NCI-H2029 (cell line): ENCODE measurements around the gene RPS6KA4.
"Not testable (repeated sequence)": the region's sequence is repeated elsewhere in the genome, so short reads cannot be mapped to it uniquely, and the experiment has no call there.

Experiments used
- DNase-seq: peaks from one replicate; lab custom pipeline; 2025; lab: John Stamatoyannopoulos, UW

Gene RPS6KA4

GRCh38 chr11:64387916-64388315 lies 29.0 kb downstream of the RPS6KA4 start:
- DNase-seq: no peak

DNA sequence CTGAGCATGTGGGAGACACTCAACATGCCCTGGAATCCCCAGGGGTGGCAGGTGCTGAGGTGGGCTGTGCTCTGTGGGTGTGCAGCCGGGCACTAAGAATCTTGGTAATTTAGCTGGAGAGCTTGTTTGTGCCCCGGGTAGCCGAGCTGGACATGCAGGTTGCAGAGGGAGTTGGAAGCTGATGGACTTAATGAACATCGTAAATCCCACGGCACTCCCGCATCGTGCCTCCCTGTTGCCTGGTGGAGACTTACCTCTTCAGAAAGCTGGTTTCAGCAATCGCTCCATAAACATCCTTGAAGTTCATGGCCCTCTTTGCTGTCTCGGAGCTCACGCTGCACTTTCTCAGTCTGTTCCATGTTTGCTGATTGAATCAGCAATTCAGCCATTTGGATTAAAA lies 29.9 kb downstream of the RPS6KA4 start:
- DNase-seq: no peak

- no peak for DNase-seq
These were observed 30.9 kb downstream of the RPS6KA4 start for GRCh38 chr11:64389851-64390250.

DNA sequence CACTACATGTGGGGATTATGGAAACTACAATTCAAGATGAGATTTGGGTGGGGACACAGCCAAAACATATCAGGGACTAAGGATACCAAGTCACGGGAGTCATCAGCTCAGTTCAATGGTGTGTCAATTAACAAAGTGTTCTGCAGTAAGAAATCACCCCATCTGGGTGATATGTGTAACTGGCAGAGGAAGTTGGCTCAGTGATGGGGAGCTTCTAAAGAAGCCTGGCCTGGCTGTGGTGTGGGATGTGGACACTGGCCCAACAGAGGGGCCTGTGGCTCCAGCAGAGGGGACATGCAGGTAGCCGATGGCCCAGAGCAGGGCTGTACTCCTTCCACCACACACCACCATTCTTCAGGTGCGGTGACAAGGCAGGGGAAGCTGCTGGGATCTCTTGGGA lies 31.6 kb downstream of the RPS6KA4 start:
- no peak for DNase-seq

- no peak for DNase-seq
These were observed 32.9 kb downstream of the RPS6KA4 start for GRCh38 chr11:64391839-64392238.

DNA sequence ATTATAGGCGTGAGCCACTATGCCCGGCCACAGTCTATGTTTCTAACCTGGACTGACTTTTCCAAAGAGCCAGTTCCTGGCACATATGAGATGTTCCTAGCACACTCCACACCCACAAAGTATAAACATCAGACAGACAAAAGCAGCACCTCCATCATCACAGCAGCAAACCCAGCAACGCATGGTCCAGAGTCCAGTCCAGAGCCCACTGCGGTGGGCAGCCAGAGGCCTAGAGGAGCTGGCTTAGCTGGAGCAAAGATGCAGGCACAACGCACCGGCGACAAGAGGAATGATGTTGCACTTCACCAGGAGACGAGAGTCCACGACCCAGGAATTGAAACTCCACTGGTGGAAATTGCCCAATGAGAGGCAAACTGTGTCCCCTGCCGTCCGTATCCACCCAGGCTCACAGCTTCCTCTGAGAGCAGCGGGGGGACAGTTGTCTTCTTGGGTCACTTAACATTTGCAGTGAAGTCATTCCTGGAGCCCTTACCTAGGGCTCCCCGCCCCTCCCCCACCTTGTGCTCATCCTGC lies 36.6 kb downstream of the RPS6KA4 start:
- DNase-seq: no peak

DNA sequence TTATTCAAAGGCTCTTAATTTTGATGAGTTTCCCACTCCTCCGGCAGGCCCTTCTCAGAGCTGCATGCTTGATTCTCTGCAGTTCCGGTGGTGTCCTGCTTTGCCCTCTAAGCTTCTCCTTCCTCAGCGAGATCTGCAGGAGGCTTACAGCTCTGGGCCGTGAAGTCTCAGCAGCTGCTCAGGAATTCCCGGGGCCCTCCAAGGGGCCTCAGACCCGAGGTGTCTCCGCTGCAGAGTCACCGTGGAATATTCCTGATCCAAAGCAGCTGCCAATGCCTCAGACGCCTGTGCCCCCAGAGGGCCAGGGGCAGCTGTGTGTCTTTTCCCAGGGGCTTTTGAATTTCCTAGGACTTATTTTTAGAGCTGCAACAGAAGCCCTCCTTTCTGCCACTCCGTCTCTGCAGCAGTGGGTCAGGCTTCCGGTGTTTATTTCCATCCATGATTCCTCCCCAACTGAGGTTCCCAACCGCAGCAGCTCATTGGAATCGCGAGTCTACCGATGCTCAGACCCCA lies 37.2 kb downstream of the RPS6KA4 start:
- DNase-seq: no peak

- no peak for DNase-seq
These were observed 41.1 kb downstream of the RPS6KA4 start for GRCh38 chr11:64400102-64400501.

- DNase-seq: no peak
These were observed 41.7 kb downstream of the RPS6KA4 start for GRCh38 chr11:64400667-64401066.

- DNase-seq: no peak
These were observed 42.8 kb downstream of the RPS6KA4 start for GRCh38 chr11:64401775-64402174.

DNA sequence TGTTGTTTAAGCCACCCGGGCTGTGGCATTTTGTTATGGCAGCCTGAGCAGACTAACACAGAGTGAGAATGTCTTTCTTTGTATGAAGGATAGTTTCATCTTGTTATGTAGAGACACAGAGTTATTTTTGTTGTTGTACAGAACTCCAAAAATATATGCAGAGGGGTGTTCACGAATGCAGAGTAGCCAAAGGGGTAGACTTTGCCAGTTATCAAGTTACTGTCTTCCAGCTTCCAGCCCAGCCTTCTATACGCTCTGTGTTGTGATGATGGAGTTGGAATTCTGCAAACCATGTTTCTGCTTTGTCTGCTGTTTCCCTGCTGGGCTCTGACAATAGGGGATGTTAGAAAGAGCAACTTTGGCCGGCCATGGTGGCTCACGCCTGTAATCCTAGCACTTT lies 44.1 kb downstream of the RPS6KA4 start:
- DNase-seq: no peak

DNA sequence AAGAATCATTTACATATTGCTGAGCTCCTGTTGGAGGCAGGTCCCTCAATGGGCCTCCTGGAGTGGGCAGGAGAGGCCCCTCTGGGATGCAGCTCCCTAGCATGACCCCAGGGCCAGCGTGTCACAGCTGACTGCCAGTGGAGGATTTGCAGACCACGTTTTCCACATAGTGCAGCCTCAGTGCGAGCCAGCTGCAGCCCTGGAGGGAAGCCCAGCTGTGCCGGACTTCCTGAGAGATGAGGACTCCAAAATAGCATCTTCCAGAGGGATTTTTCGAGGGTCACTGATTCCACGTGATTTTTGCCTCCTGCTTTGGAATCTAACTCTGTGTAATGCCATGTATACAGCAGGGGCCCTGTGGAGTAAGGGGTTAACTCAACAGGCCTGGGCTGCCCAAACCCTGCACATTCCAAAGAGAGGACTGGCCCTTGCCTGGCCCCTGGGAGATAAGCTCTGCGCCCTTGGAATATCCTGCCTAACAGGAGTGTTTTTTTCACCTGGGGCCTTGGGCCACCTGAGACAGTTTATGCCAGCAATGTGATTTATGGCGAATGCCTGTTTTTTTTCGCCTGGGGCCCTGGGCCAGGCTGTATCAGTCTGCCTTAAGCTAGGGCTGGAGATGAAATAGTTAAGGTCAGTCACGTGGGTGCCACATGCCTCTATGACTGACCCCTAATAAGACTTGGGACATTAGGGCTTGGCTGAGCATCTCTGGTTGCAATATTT lies 47.4 kb downstream of the RPS6KA4 start:
- no peak for DNase-seq

DNA sequence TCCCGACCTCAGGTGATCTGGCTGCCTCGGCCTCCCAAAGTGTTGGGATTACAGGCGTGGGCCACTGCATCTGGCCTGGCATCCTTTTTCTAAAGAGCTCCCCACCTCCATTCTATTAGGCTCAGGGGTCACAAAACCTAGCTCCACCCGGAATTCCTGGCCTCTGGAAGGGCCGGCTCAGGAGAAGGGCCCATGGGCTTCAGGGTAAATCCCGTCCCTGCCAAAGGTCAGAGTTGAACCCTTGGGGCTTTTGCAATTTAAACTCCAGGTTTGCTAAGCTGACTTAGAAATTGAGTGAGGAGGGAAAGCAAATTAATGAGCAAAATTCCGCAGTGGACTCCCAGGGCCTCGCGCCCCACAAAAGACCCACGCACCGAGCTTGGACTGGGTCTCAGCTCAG lies 48.3 kb downstream of the RPS6KA4 start:
- no peak for DNase-seq

- DNase-seq: no peak
These were observed 48.7 kb downstream of the RPS6KA4 start for GRCh38 chr11:64407630-64408029.

DNA sequence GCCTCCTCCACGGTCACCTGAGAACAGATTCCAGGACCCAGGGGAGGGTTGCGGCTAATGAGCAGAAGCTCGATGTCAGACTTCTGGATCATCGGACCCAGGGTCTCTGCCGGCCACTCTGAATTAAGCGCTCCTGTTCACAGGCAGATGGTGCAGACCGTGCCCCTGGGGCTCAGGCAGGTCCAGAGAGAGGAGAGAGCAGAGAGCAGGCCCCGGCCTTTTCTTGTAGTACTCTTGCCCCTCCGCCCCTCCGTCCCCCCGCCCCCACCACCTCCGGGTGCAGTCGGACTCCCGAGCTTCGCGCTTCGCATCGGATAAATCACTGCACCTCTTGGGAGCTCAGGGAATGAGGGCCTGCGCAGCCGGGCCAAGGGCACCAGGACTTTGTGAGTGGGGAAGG lies 50.3 kb downstream of the RPS6KA4 start:
- no peak for DNase-seq

GRCh38 chr11:64409707-64410403 lies 50.9 kb downstream of the RPS6KA4 start:
- no peak for DNase-seq

GRCh38 chr11:64410404-64410734 lies 51.4 kb downstream of the RPS6KA4 start:
- DNase-seq: no peak

DNA sequence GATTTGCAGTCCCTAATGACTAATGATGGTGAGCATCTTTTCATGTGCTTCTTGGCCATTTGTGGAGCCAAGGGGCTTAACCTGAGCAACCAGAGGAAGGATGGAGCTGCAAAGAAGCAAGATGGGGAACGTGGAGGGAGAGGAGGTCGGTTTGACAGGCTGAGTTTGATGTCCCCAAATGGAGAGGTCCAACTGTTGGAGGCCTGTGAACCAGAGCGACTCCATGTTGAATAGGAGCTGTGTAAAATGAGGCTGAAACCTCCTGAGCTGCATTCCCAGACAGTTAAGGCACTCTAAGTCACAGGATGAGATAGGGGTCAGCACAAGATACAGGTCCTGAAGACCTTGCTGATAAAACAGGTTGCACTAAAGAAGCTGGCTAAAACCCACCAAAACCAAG lies 54.5 kb downstream of the RPS6KA4 start:
- DNase-seq: no peak

- DNase-seq: no peak
These were observed 56.3 kb downstream of the RPS6KA4 start for GRCh38 chr11:64415286-64415685.

GRCh38 chr11:64415996-64416728 lies 57.2 kb downstream of the RPS6KA4 start:
- no peak for DNase-seq

GRCh38 chr11:64418233-64418632 lies 59.3 kb downstream of the RPS6KA4 start:
- DNase-seq: not testable (repeated sequence)

GRCh38 chr11:64419257-64419790 lies 60.4 kb downstream of the RPS6KA4 start:
- no peak for DNase-seq
